Measurements from ENCODE around the gene ZNF528.

DNA sequence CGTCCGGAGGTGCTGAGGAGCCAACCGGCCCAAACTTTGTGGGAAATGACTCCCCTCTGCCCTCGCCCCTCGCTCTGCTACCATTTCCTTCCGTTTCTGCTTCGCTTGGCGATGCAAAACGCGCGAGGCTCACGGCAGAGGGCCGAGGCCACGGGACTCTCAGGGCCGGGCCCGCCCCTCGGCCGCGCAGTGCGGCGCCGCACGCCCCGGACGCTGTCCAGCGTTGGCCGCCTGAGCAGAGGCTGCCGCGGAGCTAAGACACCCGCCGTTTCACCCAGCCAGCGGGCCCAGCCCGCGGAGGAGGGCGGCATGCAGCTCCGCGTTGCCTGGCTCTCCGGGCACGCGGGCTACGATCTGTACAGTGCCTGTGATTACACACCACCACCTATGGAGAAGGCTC lies 53.6 kb downstream of the ZNF528 start:
- TF ChIP-seq, protein P1, sequence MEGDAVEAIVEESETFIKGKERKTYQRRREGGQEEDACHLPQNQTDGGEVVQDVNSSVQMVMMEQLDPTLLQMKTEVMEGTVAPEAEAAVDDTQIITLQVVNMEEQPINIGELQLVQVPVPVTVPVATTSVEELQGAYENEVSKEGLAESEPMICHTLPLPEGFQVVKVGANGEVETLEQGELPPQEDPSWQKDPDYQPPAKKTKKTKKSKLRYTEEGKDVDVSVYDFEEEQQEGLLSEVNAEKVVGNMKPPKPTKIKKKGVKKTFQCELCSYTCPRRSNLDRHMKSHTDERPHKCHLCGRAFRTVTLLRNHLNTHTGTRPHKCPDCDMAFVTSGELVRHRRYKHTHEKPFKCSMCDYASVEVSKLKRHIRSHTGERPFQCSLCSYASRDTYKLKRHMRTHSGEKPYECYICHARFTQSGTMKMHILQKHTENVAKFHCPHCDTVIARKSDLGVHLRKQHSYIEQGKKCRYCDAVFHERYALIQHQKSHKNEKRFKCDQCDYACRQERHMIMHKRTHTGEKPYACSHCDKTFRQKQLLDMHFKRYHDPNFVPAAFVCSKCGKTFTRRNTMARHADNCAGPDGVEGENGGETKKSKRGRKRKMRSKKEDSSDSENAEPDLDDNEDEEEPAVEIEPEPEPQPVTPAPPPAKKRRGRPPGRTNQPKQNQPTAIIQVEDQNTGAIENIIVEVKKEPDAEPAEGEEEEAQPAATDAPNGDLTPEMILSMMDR (IDR thresholded peaks at IDR 0.05; ENCODE audit: insufficient read depth, low read length) = no peak
- TF ChIP-seq, protein P2, sequence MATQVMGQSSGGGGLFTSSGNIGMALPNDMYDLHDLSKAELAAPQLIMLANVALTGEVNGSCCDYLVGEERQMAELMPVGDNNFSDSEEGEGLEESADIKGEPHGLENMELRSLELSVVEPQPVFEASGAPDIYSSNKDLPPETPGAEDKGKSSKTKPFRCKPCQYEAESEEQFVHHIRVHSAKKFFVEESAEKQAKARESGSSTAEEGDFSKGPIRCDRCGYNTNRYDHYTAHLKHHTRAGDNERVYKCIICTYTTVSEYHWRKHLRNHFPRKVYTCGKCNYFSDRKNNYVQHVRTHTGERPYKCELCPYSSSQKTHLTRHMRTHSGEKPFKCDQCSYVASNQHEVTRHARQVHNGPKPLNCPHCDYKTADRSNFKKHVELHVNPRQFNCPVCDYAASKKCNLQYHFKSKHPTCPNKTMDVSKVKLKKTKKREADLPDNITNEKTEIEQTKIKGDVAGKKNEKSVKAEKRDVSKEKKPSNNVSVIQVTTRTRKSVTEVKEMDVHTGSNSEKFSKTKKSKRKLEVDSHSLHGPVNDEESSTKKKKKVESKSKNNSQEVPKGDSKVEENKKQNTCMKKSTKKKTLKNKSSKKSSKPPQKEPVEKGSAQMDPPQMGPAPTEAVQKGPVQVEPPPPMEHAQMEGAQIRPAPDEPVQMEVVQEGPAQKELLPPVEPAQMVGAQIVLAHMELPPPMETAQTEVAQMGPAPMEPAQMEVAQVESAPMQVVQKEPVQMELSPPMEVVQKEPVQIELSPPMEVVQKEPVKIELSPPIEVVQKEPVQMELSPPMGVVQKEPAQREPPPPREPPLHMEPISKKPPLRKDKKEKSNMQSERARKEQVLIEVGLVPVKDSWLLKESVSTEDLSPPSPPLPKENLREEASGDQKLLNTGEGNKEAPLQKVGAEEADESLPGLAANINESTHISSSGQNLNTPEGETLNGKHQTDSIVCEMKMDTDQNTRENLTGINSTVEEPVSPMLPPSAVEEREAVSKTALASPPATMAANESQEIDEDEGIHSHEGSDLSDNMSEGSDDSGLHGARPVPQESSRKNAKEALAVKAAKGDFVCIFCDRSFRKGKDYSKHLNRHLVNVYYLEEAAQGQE (IDR thresholded peaks at IDR 0.05; ENCODE audit: insufficient replicate concordance, low read depth) = no peak
- TF ChIP-seq SPI1 (IDR thresholded peaks at IDR 0.05; ENCODE audit: borderline replicate concordance, low read depth) = no peak

Measured in HL-60 (cell line).